ENCODE measurements around the gene SF3B2. TPM values are rescaled to one million over a fixed set of nuclear protein-coding genes. Genes with fewer than 3 reads are reported as not detected.
A peak's percentile ranks its signal among the peaks of the same experiment; 100 is the strongest.
"Not testable (repeated sequence)": the region's sequence is repeated elsewhere in the genome, so short reads cannot be mapped to it uniquely, and the experiment has no call there.

The SF3B2 gene
- total RNA-seq, 1 donor from 2014 or later: 70.3 TPM

DNA sequence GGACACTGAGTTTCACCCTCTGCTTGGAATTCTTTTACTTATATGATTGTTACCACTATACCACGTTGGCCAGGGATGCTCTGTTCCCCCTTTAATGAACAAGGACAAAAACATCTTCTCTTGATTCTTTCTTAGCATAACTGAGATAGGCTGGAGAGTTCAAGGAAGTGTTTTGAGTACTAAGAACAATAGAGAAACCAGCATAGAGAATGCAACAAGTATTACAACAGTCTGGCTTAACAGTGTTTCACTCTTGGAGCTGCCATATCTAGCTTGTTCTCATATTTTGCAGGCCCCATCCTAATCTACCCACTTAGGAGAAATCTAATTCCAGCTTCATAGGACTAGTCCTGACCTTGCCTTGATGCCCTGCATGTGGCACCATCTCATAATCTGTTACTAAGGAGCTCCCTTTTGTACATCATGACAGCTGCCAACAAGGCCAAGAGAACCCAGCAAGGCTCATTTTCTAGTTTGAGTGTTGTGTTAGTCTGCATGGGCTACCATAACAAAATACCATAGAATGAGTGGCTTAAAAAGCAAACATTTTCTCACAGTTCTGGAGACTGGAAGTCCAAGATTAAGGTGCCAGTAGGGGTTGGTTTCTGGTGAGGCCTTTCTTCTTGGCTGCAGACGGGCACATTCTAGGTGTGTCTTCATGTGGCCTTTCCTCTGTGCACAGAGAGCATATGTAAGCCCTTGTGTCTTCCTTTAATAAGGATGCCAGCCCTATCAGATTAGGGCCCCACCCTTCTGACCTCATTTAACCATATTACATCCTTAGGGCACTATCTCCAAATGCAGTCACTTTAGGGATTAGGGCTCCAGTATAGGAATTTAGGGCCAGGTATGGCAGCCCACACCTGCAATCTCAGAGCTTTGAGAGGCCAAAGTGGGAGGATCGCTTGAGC is 55.7 kb downstream of the SF3B2 start:
- no peak for DNase-seq (ENCODE audit: low read depth in 2 of 2)

DNA sequence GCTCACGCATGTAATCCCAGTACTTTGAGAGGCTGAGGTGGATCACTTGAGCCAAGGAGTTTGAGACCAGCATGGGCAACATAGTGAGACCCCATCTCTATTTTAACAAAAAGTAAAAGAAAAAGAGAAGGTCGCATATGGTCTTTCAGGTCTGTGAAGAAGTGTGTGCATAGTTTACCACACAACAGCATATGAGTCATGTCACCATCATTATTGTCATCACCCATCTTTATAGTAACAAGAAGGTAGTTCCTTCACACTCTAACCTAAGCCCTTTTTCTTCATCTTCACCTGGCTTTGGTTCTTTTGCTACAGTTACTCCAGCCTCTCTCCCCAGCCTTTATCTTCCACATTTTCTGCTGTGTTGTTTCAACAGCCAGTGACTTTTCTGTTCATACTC is 57.1 kb downstream of the SF3B2 start:
- DNase-seq (ENCODE audit: low read depth in 2 of 2): no peak

DNA sequence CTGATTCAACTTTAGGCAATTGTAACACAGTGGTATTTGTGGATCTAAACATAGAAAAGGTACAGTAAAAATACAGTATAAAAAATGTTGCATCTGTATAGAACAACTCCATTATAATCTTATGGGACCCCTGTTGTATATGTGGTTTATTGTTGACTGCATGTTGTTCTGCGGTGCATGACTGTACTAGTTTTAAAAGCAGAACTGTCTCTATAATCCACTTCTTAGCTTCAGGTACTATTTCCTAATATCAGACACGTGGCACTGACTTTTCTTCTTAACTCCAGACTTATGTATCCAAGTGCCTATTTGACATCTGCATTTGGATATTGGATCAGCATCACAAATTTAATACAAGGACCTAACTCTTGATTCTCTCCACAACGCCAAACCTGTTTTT is 59.0 kb downstream of the SF3B2 start:
- DNase-seq (ENCODE audit: low read depth in 2 of 2): no peak

DNA sequence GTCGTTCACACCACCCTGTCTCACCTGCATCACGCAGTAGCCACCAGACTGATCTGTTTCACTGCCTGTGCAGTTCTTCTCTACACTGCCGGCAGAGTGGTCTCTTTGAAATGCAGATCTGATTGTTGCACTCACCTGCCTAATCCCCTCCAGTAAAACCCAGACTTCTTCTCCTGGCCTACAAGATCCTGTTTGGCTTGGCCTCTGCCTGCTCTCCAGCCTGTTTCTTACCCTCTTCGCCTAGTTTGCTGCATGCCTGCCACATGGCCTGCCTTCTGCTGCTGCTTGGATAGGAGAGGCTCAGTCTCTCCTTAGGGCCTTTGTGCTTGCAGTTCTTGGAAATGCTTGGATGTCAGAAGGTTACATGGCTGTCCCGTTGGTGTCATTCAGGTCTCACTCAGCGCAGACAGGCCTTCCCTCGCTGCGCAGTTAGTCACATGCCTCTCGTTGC is 59.9 kb downstream of the SF3B2 start:
- no peak for DNase-seq (ENCODE audit: low read depth in 2 of 2)

DNA sequence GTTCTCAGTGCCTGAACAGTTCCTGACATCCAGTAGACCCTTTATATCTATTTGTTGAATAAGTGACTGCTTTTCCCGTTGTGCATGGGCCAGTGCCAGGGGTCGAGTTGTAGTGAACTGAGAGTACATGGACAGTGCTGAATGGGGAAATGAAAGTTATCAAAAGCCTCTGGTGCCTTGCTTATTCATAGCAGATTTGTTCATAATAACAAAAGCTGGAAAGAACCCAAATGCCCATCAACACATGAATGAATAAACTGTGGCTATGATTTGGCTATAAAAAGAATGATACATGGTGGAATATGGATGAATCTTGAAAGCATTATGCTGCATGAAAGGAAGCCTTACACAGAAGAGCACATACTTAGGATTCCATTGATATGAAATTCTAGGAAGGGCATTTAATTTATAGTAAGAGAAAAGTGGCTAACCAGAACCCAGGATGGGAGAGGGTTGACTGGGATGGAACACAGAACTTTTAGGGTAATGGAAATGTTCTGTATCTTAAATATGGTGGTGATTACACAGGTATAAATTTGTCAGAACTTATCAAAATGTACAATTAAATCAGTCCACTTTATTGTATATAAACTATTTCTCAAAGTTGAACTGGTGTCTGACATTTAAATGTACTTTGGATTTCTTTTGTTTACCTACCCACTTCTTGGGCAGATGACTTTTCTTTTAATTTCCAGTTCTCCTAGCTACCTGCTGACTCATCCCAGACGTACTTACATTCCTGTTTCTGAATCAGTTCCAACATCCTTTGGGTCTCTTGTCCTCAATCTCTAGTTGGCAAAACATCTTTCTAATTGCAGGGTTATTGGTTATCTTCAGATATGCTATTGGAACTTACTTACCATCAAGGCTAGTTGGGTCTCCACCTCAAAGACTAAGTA is 60.7 kb downstream of the SF3B2 start:
- DNase-seq (ENCODE audit: low read depth in 2 of 2): peak; percentile 86 to 95

DNA sequence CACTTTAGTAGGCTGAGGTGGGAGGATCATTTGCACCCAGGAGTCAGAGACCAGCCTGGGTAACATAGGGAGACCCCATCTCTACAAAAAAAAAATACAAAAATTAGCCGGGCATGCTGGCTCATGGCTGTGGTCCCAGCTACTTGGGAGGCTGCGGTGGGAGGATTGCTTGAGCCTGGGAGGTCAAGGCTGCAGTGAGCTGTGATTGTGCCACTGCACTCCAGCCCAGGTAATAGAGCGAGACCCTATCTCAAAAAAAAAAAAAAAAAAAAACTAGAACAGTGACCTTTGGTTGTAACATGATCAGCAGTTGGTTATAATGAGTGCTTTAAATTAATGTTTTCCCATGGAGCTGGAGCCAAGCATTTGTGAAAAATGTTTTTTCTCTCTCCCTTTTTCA is 62.8 kb downstream of the SF3B2 start:
- DNase-seq (ENCODE audit: low read depth in 2 of 2): not testable (repeated sequence)

DNA sequence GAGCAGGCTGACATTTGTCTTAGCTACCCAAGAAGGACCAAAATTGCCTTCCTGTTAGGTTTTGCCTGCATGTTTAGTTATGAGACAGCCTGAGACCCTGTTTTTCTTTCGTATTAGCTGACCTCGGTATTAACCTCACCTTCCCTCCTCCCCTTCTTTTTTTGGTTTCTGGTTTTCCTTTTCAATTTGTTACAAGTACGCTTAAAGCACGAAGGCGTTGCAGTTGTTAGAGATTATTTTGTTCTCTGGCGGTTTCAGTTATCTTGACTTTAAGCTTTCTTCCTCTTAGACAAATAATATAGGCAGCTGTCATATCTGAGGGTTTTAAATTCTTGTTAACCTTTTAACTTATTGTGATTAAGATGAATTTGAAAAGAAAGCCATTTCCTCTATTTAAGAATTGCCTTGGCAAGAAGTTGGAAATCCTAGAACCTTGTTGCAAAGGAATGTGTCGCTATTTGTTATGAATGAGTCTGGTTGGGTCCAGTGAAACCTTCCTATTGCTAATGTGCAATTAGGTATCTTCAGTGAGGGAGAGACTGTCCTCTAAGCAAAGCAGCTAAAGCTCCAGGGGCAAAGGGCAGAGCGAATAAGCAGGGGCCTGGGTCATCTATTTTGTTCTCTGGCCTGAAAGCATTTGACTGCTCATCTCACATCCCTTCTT is 63.6 kb downstream of the SF3B2 start:
- no peak for DNase-seq (ENCODE audit: low read depth in 2 of 2)

DNA sequence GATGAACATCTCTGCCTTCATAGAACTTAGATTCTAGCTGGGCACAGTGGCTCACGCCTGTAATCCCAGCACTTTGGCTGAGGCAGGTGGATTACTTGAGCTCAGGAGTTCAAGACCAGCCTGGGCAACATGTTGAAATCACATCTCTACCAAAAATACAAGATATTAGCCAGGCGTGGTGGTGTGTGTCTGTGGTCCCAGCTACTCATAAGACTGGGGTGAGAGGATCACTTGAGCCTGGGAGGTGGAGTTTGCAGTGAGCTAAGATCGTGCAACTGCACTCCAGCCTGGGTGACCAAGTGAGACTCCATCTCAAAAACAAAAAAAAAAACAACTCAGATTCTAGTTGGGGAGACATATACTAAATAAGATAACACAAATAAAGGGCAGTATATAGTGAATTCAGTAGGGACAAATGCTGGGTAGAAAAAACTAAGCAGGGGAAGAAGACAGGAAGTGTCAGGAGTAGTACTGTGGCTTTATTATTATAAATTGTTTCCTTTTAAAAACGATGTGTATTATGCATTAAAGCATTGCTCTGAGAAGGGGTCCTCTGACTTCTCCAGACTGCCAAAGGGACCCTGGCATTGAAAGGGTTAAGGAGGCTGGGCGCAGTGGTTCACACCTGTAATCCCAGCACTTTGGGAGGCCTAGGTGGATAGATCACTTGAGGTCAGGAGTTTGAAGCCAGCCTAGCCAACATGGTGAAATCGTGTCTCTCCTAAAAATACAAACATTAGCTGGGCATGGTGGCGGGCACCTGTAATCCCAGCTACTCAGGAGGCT is 64.6 kb downstream of the SF3B2 start:
- no peak for DNase-seq (ENCODE audit: low read depth in 2 of 2)

DNA sequence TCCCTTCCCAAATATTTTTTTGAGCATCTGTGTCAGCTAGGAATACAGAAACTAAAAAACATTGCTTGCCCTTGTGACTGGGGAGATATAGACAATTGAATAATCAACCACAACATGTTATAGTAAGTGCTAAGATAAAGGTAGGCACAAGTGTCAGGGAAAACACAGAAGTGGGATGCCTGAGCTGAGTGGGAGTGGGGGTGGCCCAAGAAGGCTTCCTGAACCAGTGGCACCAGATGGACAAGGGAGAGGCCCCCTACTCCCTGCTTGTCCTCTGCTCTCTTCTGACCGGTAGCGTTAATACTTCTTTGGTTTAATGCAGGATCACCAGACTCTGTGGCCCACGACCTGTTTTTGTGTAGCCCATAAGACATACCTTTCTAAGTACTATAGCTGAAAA is 66.7 kb downstream of the SF3B2 start:
- DNase-seq (ENCODE audit: low read depth in 2 of 2): no peak

Other genes starting within 250 kb of the SF3B2 start
- 0.13 and 0.51 TPM in 2 replicates for gene SNX32, start 218.4 kb upstream of the SF3B2 start, total RNA-seq
- gene CFL1, start 194.2 kb upstream of the SF3B2 start, total RNA-seq: 976 and 1,057 TPM in 2 replicates
- gene MUS81, start 191.9 kb upstream of the SF3B2 start, total RNA-seq: 32.6 and 37.8 TPM in 2 replicates
- 11.2 and 44.4 TPM in 2 replicates for gene EFEMP2, start 179.6 kb upstream of the SF3B2 start, total RNA-seq
- 0.13 TPM in 2 replicates for gene CTSW, start 172.5 kb upstream of the SF3B2 start, total RNA-seq
- gene FIBP, start 163.9 kb upstream of the SF3B2 start, total RNA-seq: 157 and 195 TPM in 2 replicates
- 40.7 and 49.3 TPM in 2 replicates for gene CCDC85B, start 161.7 kb upstream of the SF3B2 start, total RNA-seq
- gene FOSL1, start 152.0 kb upstream of the SF3B2 start, total RNA-seq: 2.1 and 3.8 TPM in 2 replicates
- 12.3 and 19.8 TPM in 2 replicates for gene C11orf68, start 133.3 kb upstream of the SF3B2 start, total RNA-seq
- 67.3 and 84.5 TPM in 2 replicates for gene DRAP1, start 132.9 kb upstream of the SF3B2 start, total RNA-seq
- gene TSGA10IP, start 106.9 kb upstream of the SF3B2 start, total RNA-seq: not detected in 2 replicates
- gene SART1, start 90.6 kb upstream of the SF3B2 start, total RNA-seq: 23.9 and 27.8 TPM in 2 replicates
- 21.7 and 29.7 TPM in 2 replicates for gene EIF1AD, start 50.2 kb upstream of the SF3B2 start, total RNA-seq
- gene BANF1, start 49.9 kb upstream of the SF3B2 start, total RNA-seq: 16.7 and 20.4 TPM in 2 replicates
- 0.38 and 0.64 TPM in 2 replicates for gene CST6, start 40.4 kb upstream of the SF3B2 start, total RNA-seq
- gene CATSPER1, start 25.9 kb upstream of the SF3B2 start, total RNA-seq: 0.13 TPM in 1 of 2 replicates, not detected in the other
- 0.26 and 0.38 TPM in 2 replicates for gene GAL3ST3, start 3.2 kb upstream of the SF3B2 start, total RNA-seq
- gene PACS1, start 17.9 kb downstream of the SF3B2 start, total RNA-seq: 16.4 and 30.7 TPM in 2 replicates
- gene KLC2, start 205.3 kb downstream of the SF3B2 start, total RNA-seq: 8.5 and 9.9 TPM in 2 replicates
- gene RAB1B, start 216.3 kb downstream of the SF3B2 start, total RNA-seq: 64.3 and 98.1 TPM in 2 replicates
- 0.25 TPM in 1 of 2 replicates, not detected in the other for gene CNIH2, start 225.8 kb downstream of the SF3B2 start, total RNA-seq
- 123 and 146 TPM in 2 replicates for gene YIF1A, start 236.8 kb downstream of the SF3B2 start, total RNA-seq
- under 0.01 TPM in 1 of 2 replicates, not detected in the other for gene TMEM151A, start 239.5 kb downstream of the SF3B2 start, total RNA-seq